GM12875 (cell line): ENCODE measurements around the gene SLC51B.
"Not testable (repeated sequence)": the region's sequence is repeated elsewhere in the genome, so short reads cannot be mapped to it uniquely, and the experiment has no call there.

Experiments
- H3K4me3 ChIP-seq: one replicate; pipeline ENCODE4 v1.5.1; 2011; ENCODE audit warnings: low read depth, low read length, control low read depth
- CTCF ChIP-seq: IDR thresholded peaks from 2 replicates; pipeline ENCODE4 v1.5.1; 2011; ENCODE audit warnings: low read depth, mild to moderate bottlenecking, control low read depth, inconsistent platforms, low read length, moderate library complexity, borderline replicate concordance; ENCODE audit not compliant: insufficient read depth

Gene SLC51B

GRCh38 chr15:65044724-65045481 is at the start of gene SLC51B:
SLC51B (plus strand) TSS chr15:65045387; CDS start chr15:65050005, 4,618 bp downstream.
- H3K4me3 ChIP-seq, result no peak within 1 kb of the TSS
- TF ChIP-seq CTCF, result no peak

- no peak overlapping the region for H3K4me3 ChIP-seq
- TF ChIP-seq CTCF, result no peak
Observed at GRCh38 chr15:64997066-64997465, 48.1 kb upstream of the SLC51B start.

- TF ChIP-seq CTCF, result no peak
- H3K4me3 ChIP-seq, result no peak overlapping the region
Observed at GRCh38 chr15:64997745-64998375, 47.3 kb upstream of the SLC51B start.

GRCh38 chr15:65004993-65005392 is 40.2 kb upstream of the SLC51B start:
- no peak for TF ChIP-seq CTCF
- H3K4me3 ChIP-seq, result no peak overlapping the region

- TF ChIP-seq CTCF, result no peak
- H3K4me3 ChIP-seq, result no peak overlapping the region
Observed at GRCh38 chr15:65006876-65007275, 38.3 kb upstream of the SLC51B start.

- H3K4me3 ChIP-seq, result no peak overlapping the region
- no peak for TF ChIP-seq CTCF
Observed at GRCh38 chr15:65008983-65009382, 36.2 kb upstream of the SLC51B start.

GRCh38 chr15:65011198-65011597 is 34.0 kb upstream of the SLC51B start:
- not testable (repeated sequence) for H3K4me3 ChIP-seq
